Cortex of kidney (tissue), 1 donor: ENCODE measurements around the gene ISOC2.

Experiments
- DNase-seq: peaks from one replicate; lab custom pipeline; 2025; lab: John Stamatoyannopoulos, UW

Gene ISOC2

GRCh38 chr19:55406826-55407549, 54.5 kb downstream of the ISOC2 start:
- no peak for DNase-seq

GRCh38 chr19:55406091-55406825, 55.2 kb downstream of the ISOC2 start:
- DNase-seq: no peak

- no peak for DNase-seq
Observed at GRCh38 chr19:55405638-55406037, 55.8 kb downstream of the ISOC2 start.
